ENCODE data around the gene FTSJ3.
A peak's percentile ranks its signal among the peaks of the same experiment; 100 is the strongest.

FTSJ3 gene

DNA sequence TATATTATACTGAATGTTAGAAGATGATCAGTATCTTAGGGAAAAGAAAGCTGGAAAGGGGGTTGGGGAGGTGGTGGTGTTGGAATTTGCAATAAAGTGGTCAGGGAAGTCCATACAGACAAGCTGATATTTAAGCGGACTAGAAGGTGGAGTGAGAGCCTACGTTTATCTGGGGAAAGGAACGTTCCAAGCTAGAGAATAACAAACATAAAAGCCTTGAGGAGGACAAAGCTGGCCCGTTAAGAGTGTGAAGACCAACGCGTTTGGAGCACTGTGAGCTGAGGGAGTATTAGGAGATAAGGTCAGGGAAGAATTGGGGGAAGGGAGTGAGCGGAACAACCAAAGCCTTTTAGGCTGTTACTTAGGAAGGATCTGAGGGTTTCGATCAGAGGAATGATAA is 52.0 kb downstream of the FTSJ3 start:
- Histone ChIP-seq H3K9me3 (ENCODE audit: control insufficient read depth, insufficient read depth, low read depth, low read length) (no peaks in the 10 kb centered on the region), H3K27ac (ENCODE audit: extremely low read depth, low read depth, low read length) (no peak overlapping the region), H3K4me1 (ENCODE audit: control insufficient read depth, insufficient read depth, low read length) (peaks cover 3% of the 10 kb centered on the region), H3K36me3 (ENCODE audit: control insufficient read depth in 2 of 2, insufficient read depth in 1 of 2, low read length in 2 of 2) (peaks cover 37 to 51% of the 10 kb centered on the region in 2 experiments), H3K4me3 (ENCODE audit: low read depth, low read length) (peak overlapping the region; percentile 90)
- ChIA-PET POLR2A (interaction anchor here (0.6 to 3.8 kb wide), 8 partner anchors 9 to 68 kb away, joined by 3 to 35 read pairs (median 4); partner anchors contain the start of genes SMARCD2 and STRADA), CTCF (interaction anchor here (1.1 to 1.9 kb wide), 3 partner anchors 8 to 73 kb away, joined by 3 to 5 read pairs (median 4); no protein-coding TSS in a partner anchor)
- TF ChIP-seq ZNF404 (tag by site-specific recombination; IDR thresholded peaks at IDR 0.05) (no peak), ZNF600 (tag by site-specific recombination; IDR thresholded peaks at IDR 0.05) (peak; percentile 79), ZNF560 (tag by site-specific recombination; IDR thresholded peaks at IDR 0.05; ENCODE audit: borderline replicate concordance) (no peak), ZNF341 (tag by site-specific recombination; IDR thresholded peaks at IDR 0.05; ENCODE audit: low read depth) (peak; percentile 72), TSHZ1 (tag by site-specific recombination; IDR thresholded peaks at IDR 0.05; ENCODE audit: borderline replicate concordance) (no peak), ZNF391 (tag by site-specific recombination; IDR thresholded peaks at IDR 0.05; ENCODE audit: borderline replicate concordance, low read depth) (no peak), PRDM1 (tag by site-specific recombination; IDR thresholded peaks at IDR 0.05) (peak; percentile 17; the same call in 1 of the 2 replicates), GLIS1 (tag by site-specific recombination; IDR thresholded peaks at IDR 0.05) (peak; percentile 39), KLF9 (tag by site-specific recombination; IDR thresholded peaks at IDR 0.05; ENCODE audit: low read depth) (no peak)
- TF ChIP-seq, protein P1, sequence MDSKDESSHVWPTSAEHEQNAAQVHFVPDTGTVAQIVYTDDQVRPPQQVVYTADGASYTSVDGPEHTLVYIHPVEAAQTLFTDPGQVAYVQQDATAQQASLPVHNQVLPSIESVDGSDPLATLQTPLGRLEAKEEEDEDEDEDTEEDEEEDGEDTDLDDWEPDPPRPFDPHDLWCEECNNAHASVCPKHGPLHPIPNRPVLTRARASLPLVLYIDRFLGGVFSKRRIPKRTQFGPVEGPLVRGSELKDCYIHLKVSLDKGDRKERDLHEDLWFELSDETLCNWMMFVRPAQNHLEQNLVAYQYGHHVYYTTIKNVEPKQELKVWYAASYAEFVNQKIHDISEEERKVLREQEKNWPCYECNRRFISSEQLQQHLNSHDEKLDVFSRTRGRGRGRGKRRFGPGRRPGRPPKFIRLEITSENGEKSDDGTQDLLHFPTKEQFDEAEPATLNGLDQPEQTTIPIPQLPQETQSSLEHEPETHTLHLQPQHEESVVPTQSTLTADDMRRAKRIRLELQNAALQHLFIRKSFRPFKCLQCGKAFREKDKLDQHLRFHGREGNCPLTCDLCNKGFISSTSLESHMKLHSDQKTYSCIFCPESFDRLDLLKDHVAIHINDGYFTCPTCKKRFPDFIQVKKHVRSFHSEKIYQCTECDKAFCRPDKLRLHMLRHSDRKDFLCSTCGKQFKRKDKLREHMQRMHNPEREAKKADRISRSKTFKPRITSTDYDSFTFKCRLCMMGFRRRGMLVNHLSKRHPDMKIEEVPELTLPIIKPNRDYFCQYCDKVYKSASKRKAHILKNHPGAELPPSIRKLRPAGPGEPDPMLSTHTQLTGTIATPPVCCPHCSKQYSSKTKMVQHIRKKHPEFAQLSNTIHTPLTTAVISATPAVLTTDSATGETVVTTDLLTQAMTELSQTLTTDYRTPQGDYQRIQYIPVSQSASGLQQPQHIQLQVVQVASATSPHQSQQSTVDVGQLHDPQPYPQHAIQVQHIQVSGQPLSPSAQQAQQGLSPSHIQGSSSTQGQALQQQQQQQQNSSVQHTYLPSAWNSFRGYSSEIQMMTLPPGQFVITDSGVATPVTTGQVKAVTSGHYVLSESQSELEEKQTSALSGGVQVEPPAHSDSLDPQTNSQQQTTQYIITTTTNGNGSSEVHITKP (tag by site-specific recombination; IDR thresholded peaks at IDR 0.05) = peak; percentile 15; the same call in 1 of the 2 replicates
- TF ChIP-seq, protein P2, sequence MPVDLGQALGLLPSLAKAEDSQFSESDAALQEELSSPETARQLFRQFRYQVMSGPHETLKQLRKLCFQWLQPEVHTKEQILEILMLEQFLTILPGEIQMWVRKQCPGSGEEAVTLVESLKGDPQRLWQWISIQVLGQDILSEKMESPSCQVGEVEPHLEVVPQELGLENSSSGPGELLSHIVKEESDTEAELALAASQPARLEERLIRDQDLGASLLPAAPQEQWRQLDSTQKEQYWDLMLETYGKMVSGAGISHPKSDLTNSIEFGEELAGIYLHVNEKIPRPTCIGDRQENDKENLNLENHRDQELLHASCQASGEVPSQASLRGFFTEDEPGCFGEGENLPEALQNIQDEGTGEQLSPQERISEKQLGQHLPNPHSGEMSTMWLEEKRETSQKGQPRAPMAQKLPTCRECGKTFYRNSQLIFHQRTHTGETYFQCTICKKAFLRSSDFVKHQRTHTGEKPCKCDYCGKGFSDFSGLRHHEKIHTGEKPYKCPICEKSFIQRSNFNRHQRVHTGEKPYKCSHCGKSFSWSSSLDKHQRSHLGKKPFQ (tag by site-specific recombination; IDR thresholded peaks at IDR 0.05) = peak; percentile 54; the same call in 1 of the 2 replicates

DNA sequence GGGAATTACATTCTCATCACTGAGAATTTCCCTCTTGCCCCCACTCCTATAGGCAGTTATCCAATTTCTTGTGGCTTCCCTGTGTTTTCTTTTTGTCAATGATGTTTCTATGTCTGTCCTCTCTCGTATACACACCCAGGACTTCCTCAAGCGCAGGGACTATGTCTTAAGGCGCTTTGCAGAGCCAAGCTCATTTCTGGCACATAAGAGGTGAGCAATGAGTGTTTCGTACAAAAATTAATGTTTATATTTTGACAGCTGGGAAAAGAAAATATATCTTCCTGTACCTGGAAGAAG is 52.5 kb downstream of the FTSJ3 start:
- H3K36me3 ChIP-seq (ENCODE audit: control insufficient read depth in 2 of 2, insufficient read depth in 1 of 2, low read length in 2 of 2) = peaks cover 37 to 54% of the 10 kb centered on the region in 2 experiments
- POLR2A ChIA-PET = interaction anchor here (1.0 to 3.8 kb wide), 6 partner anchors 8 to 69 kb away, joined by 3 to 40 read pairs (median 22); partner anchors contain the start of genes PSMC5, SMARCD2 and STRADA
- TF ChIP-seq, protein P3, sequence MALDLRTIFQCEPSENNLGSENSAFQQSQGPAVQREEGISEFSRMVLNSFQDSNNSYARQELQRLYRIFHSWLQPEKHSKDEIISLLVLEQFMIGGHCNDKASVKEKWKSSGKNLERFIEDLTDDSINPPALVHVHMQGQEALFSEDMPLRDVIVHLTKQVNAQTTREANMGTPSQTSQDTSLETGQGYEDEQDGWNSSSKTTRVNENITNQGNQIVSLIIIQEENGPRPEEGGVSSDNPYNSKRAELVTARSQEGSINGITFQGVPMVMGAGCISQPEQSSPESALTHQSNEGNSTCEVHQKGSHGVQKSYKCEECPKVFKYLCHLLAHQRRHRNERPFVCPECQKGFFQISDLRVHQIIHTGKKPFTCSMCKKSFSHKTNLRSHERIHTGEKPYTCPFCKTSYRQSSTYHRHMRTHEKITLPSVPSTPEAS (tag by site-specific recombination; IDR thresholded peaks at IDR 0.05) = no peak
- no peak for TF ChIP-seq ZNF24 (tag by site-specific recombination; IDR thresholded peaks at IDR 0.05)
- TF ChIP-seq ZSCAN30 (tag by site-specific recombination; IDR thresholded peaks at IDR 0.05) = no peak
- no peak for TF ChIP-seq GFI1B (tag by site-specific recombination; IDR thresholded peaks at IDR 0.05)
- TF ChIP-seq ZNF433 (tag by site-specific recombination; IDR thresholded peaks at IDR 0.05; ENCODE audit: low read depth) = no peak
- no peak for TF ChIP-seq SALL2 (tag by site-specific recombination; IDR thresholded peaks at IDR 0.05; ENCODE audit: borderline replicate concordance)
- TF ChIP-seq, protein P4, sequence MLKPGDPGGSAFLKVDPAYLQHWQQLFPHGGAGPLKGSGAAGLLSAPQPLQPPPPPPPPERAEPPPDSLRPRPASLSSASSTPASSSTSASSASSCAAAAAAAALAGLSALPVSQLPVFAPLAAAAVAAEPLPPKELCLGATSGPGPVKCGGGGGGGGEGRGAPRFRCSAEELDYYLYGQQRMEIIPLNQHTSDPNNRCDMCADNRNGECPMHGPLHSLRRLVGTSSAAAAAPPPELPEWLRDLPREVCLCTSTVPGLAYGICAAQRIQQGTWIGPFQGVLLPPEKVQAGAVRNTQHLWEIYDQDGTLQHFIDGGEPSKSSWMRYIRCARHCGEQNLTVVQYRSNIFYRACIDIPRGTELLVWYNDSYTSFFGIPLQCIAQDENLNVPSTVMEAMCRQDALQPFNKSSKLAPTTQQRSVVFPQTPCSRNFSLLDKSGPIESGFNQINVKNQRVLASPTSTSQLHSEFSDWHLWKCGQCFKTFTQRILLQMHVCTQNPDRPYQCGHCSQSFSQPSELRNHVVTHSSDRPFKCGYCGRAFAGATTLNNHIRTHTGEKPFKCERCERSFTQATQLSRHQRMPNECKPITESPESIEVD (tag by site-specific recombination; IDR thresholded peaks at IDR 0.05) = no peak
- TF ChIP-seq ZBTB1 (tag by site-specific recombination; IDR thresholded peaks at IDR 0.05) = no peak
- TF ChIP-seq TRIM28 (IDR thresholded peaks at IDR 0.05; ENCODE audit: borderline replicate concordance, low read length) = no peak
- TF ChIP-seq ZNF837 (tag by site-specific recombination; IDR thresholded peaks at IDR 0.05) = no peak
- no peak for TF ChIP-seq IKZF3 (tag by site-specific recombination; IDR thresholded peaks at IDR 0.05)
- TF ChIP-seq ZNF155 (tag by site-specific recombination; IDR thresholded peaks at IDR 0.05) = no peak

More for the DNA sequence above, 52.5 kb downstream of the FTSJ3 start:
- Histone ChIP-seq H3K27ac (ENCODE audit: extremely low read depth, low read depth, low read length) (peak overlapping the region; percentile 91), H3K4me3 (ENCODE audit: low read depth, low read length) (peak overlapping the region; percentile 90), H3K4me1 (ENCODE audit: control insufficient read depth, insufficient read depth, low read length) (no peaks in the 10 kb centered on the region; the same call in none of the 2 replicates), H3K9me3 (ENCODE audit: control insufficient read depth, insufficient read depth, low read depth, low read length) (no peaks in the 10 kb centered on the region)
- CTCF ChIA-PET = interaction anchor here (0.7 to 1.9 kb wide), 3 partner anchors 8 to 76 kb away, joined by 3 to 5 read pairs (median 3); no protein-coding TSS in a partner anchor

Measured in HEK293 (cell line).